GM12878 (cell line): ENCODE results near the gene MYH9. TPM values are rescaled to one million over a fixed set of nuclear protein-coding genes. Genes with fewer than 3 reads are reported as not detected.

ENCODE experiments used
- ATF7 ChIP-seq: fragments of 450-650 bp; IDR thresholded peaks from 2 replicates; pipeline ENCODE4 v1.6.1; 2016; ENCODE audit warnings: low read depth, mild to moderate bottlenecking
- KDM1A ChIP-seq: fragments of 200-600 bp; sonication (generic); IDR thresholded peaks from 2 replicates; pipeline ENCODE4 v1.6.1; 2016; ENCODE audit warnings: borderline replicate concordance
- NBN ChIP-seq: fragments of 450-650 bp; IDR thresholded peaks from 2 replicates; pipeline ENCODE4 v1.6.1; 2016
- SMC3 ChIP-seq: IDR thresholded peaks from 2 replicates; pipeline ENCODE4 v1.6.1; 2011; ENCODE audit warnings: low read length, improper control_type of control experiment, borderline replicate concordance
- ZBTB4 ChIP-seq: fragments of 450-650 bp; formaldehyde crosslinking; IDR thresholded peaks from 2 replicates; pipeline ENCODE4 v1.4.0; 2022; ENCODE audit warnings: mild to moderate bottlenecking, moderate library complexity
- polyA plus RNA-seq, 11 experiments: library from polyadenylated mRNA; depleted of rRNA in 4 of 11; unstranded in 6 of 11; stranded (reverse) in 5 of 11; fragments of >200 nt; fragmentation: Nextera tagmentation in 4 of 11; fragmentation: Illumina TruSeq in 1 of 11; extraction: Ambion mirVana in 4 of 11; extraction: Trizol in 1 of 11; gene quantifications; 1 replicate in 1 of 11; 2 replicates in 10 of 11; pipeline versions ENCODE4 v1.2.1 to v1.2.3, GENCODE V29; 2011 to 2016; ENCODE audit warnings: inconsistent platforms in 2 of 11, missing spikeins in 2 of 11, low read depth in 1 of 11
- total RNA-seq, 4 experiments: library from RNA; depleted of rRNA in 3 of 4; stranded (reverse); fragments of >200 nt in 3 of 4; fragmentation: Illumina TruSeq in 1 of 4; extraction: Trizol in 1 of 4; gene quantifications; 2 replicates each; pipeline versions ENCODE4 v1.2.1 to v1.2.3, GENCODE V29; 2013 to 2021
- TF ChIP-seq, protein P1 (sequence below): IDR thresholded peaks from 2 replicates; pipeline ENCODE4 v1.6.1; 2011; ENCODE audit warnings: borderline replicate concordance, low read depth, mild to moderate bottlenecking, moderate library complexity, low read length; ENCODE audit not compliant: insufficient read depth, poor library complexity, severe bottlenecking

MYH9 gene
- total and polyA plus RNA-seq, 10 of the 15 experiments (the other 5 are each of a cell fraction or from before 2014, with no cell fraction given): 5.1 to 525 (median 145) TPM

DNA sequence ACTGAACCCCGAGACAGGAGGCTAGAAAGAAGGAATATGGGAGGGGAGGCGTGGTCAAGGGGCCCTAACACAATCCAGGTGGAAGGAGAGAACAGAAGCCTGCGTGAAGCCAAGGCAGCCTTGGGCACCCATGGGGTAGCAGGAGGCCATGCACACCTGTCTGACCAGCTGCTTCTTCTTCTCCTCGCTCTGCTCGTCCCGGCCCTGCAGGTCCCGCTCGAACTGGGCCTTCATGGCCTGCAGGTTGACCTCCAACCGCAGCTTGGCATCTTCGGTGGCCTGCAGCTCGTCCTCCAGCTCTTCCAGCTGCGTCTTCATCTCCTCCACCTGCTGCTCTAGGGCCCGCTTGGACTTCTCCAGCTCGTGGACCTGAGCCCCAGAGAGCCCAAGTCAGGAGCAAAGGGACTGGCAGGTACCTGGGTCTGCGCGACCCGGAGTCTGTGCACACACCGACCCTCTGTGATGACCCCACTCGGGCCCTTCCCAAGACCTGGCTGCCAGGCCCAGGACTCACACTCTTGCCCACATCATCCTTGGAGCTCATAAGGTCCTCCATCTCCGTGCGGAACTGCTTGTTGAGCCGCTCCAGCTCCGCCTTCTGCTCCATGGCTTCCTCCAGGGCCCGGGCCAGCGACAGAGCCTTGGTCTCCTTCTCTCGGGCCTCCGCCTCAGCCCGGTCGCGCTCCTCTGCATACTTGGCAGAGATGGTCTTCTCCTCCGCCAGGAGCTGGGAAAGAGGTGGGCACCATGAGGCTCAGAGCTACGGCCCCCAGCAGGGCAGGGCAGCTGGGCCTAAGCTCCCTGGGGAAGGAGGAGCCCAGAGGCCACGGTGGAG is 99.0 kb downstream of the MYH9 start (continued):
- TF ChIP-seq ZBTB4 (CRISPR knock-in tag) (no peak), NBN (no peak), ATF7 (no peak), SMC3 (no peak), KDM1A (no peak)
- TF ChIP-seq, protein P1, sequence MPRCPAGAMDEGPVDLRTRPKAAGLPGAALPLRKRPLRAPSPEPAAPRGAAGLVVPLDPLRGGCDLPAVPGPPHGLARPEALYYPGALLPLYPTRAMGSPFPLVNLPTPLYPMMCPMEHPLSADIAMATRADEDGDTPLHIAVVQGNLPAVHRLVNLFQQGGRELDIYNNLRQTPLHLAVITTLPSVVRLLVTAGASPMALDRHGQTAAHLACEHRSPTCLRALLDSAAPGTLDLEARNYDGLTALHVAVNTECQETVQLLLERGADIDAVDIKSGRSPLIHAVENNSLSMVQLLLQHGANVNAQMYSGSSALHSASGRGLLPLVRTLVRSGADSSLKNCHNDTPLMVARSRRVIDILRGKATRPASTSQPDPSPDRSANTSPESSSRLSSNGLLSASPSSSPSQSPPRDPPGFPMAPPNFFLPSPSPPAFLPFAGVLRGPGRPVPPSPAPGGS: no peak
